HepG2 (cell line): ENCODE measurements around the gene CREB1.

Source experiments
- HDAC2 ChIP-seq: sonication (generic); formaldehyde crosslinking; IDR thresholded peaks from 2 replicates; pipeline ENCODE4 v1.4.0; 2020; ENCODE audit warnings: missing genetic modification reagents
- ZNF563 ChIP-seq: sonication (generic); formaldehyde crosslinking; IDR thresholded peaks from 2 replicates; pipeline ENCODE4 v1.8.0; 2022; ENCODE audit warnings: mild to moderate bottlenecking, moderate library complexity, missing genetic modification reagents
- TF ChIP-seq, protein P1 (sequence below): sonication (generic); formaldehyde crosslinking; IDR thresholded peaks from 2 replicates; pipeline ENCODE4 v1.5.0; 2020; ENCODE audit warnings: mild to moderate bottlenecking, missing genetic modification reagents, moderate library complexity

DNA sequence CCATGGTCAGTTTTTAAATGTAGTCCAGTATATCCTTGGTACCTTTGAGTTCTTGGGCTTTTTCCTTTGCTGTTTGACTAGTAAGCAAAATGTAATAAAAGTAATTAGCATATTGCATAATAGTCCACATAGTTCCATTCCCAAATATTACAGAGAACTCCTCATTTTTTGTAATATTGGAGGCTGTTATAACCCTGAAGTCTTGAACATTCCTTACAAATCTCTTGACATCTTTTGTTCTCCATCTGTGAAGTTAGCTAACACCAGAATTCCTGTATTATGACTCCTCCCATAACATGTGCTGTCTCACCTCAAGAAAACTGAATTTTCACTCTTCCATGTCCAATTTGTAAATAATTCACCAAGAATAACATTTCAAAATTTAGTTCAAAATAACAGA lies 17.1 kb downstream of the CREB1 start:
- TF ChIP-seq, protein P1, sequence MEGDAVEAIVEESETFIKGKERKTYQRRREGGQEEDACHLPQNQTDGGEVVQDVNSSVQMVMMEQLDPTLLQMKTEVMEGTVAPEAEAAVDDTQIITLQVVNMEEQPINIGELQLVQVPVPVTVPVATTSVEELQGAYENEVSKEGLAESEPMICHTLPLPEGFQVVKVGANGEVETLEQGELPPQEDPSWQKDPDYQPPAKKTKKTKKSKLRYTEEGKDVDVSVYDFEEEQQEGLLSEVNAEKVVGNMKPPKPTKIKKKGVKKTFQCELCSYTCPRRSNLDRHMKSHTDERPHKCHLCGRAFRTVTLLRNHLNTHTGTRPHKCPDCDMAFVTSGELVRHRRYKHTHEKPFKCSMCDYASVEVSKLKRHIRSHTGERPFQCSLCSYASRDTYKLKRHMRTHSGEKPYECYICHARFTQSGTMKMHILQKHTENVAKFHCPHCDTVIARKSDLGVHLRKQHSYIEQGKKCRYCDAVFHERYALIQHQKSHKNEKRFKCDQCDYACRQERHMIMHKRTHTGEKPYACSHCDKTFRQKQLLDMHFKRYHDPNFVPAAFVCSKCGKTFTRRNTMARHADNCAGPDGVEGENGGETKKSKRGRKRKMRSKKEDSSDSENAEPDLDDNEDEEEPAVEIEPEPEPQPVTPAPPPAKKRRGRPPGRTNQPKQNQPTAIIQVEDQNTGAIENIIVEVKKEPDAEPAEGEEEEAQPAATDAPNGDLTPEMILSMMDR (CRISPR knock-in tag): no peak
- TF ChIP-seq ZNF563 (CRISPR knock-in tag) (no peak), HDAC2 (CRISPR knock-in tag) (no peak)
